GM18870 (cell line): ENCODE measurements around the gene BRAT1.

Experiments
- ATAC-seq: cut with Tn5 transposase; IDR thresholded peaks from one replicate; pipeline ENCODE4 v1.9.1; 2021; ENCODE audit warnings: moderate library complexity; ENCODE audit not compliant: unreplicated experiment

Gene BRAT1

DNA sequence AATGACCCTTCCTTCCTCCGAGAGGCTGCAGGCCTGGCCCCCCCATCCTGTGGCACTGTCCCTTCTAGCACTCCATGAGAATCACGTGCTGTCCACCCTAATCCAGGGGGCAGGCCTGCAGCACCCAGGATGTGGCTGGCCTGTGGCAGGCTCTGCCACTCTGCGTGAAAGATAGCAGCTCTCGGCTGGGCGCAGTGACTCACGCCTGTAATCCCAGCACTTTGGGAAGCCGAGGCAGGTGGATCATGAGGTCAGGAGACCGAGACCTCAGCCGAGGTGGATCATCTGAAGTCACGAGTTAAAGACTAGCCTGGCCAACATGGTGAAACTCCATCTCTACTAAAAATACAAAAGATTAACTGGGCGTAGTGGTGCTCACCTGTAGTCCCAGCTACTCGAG, 54.6 kb downstream of the BRAT1 start:
- ATAC-seq = no peak

DNA sequence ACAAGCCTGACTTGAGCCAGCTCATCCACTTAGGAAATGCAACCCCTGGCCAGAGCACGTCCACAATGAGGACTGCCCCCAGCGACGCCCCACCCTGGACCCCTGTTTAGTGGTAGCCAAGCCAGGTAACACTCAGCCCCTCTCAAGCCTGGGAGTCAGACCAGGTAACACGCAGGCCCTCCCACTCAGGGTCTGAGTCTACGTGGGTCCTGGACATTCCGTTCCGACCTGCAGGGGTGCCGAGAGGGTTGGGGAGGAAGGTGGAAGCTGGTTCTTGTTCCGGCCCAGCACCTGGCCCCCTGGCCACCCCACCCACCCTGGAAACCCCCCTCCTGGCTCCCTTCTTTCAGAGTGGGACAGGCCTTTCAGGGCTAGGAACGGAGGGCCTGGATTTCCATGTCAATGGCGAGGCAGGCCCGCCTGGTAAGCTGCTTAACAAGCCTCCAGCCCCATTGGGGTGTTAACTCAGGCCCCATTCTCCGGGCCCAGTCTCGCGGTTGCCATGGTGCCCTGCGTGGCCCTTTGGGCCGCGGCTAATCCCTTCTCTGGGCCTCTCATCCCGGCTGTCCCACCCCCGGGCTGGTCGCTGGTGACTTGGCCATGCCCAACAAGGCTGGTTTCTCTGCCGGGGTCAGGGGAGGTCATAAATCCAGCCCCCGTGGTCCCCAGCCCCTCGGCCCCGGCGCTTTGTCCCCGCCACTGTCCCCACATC, 55.4 kb downstream of the BRAT1 start:
- ATAC-seq = no peak

DNA sequence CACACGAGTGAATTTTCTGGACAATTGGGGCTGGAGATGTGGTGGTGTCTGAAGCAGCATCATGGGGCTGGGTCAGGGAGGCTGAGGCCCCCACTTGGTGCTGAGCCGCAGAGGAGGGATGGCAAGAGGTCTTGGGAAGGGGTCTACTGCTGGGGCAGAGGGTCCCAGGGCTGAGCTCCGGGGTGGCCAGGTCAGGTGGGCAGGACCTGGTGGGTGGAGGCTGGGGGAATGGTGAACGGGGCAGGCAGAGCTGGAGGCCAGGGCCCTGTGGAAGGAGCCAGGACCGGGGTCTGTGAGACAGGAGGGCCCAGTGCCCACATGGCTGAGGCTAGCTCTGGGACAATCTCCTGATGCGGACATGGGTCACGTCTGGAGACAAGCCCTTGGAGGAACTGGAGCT, 56.1 kb downstream of the BRAT1 start:
- ATAC-seq = no peak

DNA sequence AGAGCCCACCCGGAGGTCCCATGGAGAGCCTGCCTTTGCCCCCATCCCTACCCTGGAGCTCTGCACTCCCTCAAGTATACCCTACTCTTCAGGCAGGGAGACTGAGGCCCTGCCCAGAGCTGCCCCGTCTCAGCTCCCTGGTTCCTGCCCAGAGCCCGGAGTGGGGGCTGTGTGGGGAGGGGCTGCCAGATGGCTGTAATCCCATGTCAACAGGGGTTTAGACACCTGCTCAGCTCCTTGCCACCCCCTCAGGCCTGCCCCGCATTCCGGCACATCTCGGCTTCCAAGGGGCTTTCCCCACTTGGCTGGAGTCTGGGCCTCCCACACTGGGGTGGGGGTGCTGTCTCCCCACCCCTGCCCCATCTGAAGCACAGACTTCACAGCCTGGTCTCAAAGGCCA, 56.6 kb downstream of the BRAT1 start:
- no peak for ATAC-seq

DNA sequence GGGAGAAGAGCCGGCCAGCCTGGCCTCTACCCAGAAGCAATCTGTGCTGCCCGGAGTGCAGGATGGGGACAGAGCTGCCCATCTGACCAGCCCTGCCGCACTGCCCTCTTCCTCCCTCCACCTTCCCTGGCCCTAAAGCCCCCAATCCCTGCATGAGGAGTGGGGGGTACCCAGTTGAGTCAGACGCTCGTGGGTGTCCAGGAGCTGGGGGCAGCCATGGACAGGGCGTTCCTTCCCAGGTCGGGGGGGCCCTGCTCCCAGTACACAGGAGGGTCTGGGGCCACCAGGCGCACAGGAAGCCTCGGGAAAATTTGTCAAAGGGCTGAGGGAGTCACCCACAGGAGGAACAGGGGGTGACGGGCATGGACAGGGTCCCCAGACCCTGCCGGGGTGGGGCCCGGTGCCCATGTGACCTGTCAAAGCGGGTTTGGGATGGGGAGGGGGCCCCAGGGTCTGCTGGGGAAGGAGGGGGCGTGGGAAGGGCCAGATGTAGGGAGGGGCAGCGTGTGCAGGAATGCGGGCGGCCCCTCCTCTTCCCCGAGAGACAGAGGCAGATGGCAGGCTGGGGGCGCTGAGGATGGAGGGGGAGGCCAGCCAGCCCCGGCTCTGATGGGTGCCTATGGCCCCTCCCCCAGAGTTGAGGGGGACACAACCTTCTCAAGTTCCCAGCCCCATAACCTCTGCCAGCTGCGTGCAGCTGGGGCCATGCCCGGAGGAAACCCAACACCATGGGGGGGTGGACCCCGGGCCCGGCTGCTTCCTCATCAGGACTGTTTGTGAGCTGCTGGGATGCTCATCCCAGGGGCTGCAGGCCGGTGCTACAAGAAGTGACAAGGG, 57.6 kb downstream of the BRAT1 start:
- ATAC-seq = no peak

DNA sequence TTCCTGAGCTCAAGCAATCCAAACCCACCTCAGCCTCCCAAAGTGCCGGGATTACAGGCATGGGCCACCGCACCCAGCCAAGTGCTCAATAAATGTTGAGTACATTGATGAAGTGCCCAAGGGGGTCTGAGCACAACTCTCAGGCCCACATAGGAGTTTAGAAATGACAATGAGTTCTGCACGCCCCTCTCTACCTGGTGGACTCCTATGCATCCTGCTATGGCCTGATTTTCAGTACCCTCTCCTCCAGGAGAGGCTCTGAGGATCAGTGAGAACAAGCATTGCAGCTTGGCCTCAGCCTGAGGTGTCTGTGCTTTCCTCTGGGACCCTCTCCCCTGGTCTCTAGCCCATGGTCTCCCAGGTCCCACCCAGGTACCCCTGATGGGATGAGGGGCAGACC, 58.3 kb downstream of the BRAT1 start:
- no peak for ATAC-seq

DNA sequence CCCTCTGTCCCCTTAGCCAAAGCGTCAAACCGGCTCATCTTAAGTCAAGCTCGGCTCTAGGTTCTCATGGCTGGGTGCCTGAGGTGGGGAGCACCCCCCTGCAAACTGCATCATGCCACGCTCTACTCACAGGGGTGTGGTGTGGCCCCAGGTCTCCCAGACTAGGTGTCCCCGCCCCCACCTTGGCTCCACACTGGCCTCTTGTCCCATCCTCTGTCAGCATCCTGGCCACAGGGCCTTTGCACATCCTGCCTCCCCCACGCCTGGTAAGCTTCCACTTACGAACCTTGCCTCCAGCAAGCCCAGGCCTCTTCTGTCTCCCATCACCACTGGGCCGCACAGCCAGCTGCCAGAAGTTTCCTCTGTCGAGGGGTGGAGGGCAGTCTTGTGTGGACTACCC, 58.9 kb downstream of the BRAT1 start:
- ATAC-seq = no peak

DNA sequence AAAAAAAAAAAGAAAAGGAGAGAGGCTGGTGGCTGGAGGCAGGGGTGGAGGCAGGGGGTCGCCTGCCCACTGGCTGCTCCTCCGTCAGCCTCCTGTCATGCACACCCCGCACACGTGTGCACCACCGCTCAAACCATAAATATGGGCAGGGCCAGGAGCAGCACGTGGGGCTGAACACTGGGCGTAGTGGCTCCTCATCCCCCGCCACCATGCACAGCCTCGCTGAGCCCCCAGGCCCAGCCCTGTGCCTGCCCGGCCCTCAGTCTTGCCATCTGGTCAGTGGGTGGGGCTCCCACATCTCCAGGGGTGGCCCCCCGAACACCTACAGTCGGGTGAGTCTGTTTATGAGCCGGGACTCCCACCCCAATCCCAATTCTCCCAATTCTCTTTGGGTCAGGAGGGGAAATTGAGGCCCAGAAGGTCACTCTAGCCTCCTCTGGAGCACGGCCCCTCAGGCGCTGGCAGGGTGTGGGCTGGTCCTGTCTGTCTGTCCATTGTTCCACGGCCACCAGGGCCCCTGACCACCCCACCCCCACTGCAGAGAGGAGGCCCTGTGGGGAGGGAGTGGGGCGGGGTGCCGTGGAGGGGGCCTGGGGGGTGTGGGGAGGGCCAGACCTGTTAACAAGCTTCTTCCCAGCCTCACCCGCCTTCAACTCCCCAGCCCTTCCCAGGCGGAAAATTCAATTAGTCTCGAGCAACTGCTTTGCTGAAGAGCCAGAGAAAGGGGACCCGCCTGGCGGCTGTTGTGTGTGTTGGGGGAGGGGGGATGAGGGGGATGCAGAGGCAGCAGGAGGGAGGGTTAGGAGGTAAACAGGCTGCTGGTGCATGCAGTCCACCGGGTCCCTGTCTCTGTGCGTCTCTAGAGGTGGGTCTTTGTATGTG, 59.7 kb downstream of the BRAT1 start:
- no peak for ATAC-seq

DNA sequence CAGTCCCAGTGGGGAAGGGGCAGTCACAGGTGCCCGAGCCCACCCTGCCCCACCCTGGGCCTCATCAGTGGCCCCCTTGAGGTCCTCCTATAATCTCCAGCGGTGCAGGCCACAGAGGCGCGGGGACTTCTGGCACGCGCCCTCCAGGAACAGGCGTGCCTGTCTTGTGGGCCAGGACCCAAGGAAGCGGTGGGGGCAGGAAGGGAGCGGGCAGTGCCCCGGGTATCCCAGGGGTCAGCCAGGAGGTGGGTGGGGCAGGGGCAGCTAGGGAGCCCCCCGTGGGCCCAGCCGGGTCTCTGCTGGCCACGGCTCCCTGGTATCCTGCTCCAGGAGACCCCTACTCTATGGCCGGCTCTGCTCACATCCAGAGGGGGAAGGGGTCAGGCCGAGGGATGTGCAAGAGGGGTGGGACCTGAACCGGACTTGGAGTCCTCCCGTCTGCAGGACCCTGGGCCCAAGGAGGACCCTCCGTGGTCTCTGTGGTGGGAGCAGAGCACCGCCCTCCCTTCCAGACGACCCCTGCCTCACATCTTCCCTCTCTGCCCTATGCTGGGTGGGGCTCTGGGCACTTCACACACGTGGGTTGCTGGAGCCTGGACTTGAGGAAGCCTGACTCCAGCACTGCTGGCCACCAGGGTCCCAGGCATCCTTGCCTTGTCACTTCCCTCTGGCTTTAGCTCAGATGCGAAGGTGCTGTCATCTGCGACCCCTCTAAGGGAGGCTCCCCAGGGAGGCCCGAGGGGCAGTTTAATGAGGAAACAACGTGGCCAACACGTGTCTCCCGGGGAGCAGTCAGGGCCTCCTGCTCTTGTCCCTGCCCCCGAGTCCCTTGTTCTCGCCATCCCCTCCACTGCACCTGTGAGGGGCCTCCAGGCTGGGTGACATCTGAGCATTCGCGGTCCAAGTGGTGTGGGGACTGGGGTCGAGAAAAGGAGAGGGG, 60.9 kb downstream of the BRAT1 start:
- no peak for ATAC-seq

DNA sequence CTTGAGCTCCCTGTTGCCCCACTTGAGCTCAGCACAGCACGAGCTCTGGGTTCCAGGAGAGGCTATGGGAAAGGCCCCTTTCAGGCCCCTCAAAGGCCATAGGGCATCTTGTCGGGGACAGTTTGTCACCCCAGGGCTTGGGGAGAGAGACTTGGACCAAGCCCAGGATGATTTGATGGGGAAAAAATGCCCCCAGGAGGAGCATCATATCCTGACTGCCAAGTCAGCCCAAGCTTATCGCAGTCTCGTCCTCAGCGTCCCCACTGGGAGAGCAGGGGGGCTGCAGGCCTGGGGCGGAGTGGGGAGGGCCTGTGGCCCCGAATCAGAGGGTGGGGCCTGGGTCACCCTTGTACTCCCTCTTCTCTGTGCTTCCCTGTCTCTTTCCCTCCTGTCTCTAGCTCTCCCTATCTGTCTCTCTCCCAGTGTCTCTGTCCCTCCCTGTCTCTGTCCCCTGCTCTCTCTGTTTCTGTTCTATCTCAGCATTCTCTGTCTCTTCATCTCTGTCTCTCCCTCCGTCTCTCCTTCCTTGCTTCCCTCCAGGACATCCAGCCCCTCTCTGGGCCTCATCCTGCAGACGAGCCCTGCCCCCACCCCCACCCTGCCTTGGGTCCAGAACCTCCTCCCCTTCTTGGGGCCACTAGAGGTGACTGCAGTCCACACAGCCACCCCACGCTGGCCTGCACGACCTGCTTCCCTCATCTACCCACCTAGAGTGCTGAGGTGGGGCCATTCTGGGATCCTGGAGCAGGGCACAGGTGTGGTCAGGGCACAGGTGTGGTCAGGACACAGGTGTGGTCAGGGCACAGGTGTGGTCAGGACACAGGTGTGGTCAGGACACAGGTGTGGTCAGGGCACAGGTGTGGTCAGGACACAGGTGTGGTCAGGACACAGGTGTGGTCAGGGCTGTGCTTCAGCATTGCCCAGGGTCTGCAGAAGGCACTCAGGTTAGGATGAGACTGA, 61.8 kb downstream of the BRAT1 start:
- no peak for ATAC-seq

DNA sequence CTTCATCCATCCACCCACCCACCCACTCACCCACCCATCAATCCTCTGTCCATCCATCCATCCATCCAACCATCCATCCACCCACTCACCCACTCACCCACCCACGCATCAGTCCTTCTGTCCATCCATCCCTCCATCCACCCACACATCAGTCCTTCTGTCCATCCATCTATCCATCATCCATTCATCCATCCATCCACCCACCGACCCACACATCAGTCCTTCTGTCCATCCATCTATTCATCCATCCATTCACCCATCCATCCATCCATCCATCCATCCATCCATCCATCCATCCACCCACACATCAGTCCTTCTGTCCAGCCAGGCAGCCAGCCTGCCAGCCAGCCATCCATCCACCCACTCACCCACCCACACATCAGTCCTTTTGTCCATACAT, 63.3 kb downstream of the BRAT1 start:
- ATAC-seq = no peak

DNA sequence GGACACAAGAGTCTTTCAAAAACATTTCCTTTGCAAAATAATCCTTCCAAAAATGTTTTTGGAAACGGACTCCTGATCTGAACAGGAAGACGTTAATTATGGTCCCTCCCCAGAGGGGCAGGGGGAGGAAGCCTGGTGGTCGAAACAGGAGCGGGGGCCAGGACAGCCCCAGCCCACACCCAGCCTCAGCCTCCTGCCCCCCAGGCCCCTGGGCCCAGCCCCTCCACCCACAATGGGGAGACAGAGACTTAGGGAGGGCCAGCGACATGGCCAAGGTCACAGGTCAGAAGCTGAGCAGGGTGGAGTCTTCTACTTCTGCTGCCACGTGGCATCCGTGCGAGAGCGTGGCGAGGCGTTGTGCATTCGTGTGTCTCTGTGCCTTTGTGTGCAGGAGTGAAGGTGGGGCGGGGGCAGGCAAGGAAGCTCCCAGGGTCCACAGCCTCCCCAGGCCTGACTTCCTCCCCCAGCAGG, 65.1 kb downstream of the BRAT1 start:
- ATAC-seq = no peak

DNA sequence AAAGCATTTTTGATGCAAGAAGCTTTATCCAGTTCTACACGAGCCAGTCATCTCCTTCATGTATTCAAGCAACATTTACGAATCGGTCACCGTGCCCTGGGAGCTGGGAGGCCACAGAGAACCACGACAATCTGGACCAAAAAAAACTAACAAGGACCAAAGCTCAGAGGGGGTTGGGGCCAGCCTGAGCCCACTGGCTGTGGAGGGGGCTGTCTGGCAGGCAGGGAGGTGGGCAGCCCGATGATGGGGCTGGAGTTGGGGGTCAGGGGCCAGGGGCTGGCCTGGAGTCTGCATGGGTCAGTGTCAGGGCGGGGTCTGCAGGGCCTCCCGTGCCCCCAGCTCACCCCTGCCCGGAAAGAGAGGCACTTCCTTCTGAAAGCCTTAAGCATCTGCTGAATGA, 66.6 kb downstream of the BRAT1 start:
- no peak for ATAC-seq

DNA sequence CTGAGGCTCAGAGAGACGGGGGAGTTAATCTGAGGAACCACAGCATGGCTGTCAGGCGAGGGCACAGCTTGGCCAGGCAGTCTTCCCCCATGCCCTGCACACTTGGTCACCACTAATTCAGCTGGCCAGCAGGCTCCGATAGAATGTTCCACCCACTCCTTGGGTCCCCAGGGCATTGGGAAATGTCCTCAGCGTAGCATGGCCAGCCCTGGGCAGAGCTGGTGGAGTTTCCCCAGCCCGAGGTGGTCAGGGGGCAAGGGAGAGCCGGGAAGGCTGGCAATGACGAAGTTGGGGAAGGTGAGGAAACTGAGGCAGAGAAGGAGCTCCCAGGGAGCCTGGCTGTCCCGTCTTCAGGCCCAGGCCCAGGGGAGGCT, 67.1 kb downstream of the BRAT1 start:
- ATAC-seq = no peak
